PC-3 (cell line): ENCODE data around the gene VTN. TPM values are rescaled to one million over a fixed set of nuclear protein-coding genes. Genes with fewer than 3 reads are reported as not detected.

Source experiments
- ATAC-seq: fragments of 200-7000 bp; cut with Tn5 transposase; 2 replicates; pipeline ENCODE4 v1.9.1; 2020; ENCODE audit warnings: mild to moderate bottlenecking, moderate library complexity
- BruUV-seq: library from RNA; stranded (reverse); fragments of 400-500 nt; replicated peaks from 2 replicates; lab custom pipeline; 2021; lab: Mats Ljungman, UMichigan
- CTCF ChIA-PET: fragments of 300-600 bp; sonication (Branson Sonifier 250); formaldehyde crosslinking; loops from one replicate; lab custom pipeline; 2022; ENCODE audit warnings: antibody characterized with exemption; lab: Charles Lee
- POLR2A ChIA-PET: fragments of 300-600 bp; sonication (Branson Sonifier 250); formaldehyde crosslinking; loops from one replicate; lab custom pipeline; 2022; ENCODE audit warnings: antibody characterized with exemption; ENCODE audit not compliant: unreplicated experiment; lab: Charles Lee
- DNase-seq: peaks from one replicate; pipeline ENCODE4 v3.0.0-alpha.2; 2015
- H2AFZ ChIP-seq: fragments of 300-600 bp; sonication (generic); 2 replicates; pipeline ENCODE4 v1.6.0; 2016; ENCODE audit warnings: antibody characterized with exemption, low read length
- H3F3A ChIP-seq: fragments of 300-600 bp; sonication (generic); one replicate; pipeline ENCODE4 v1.6.0; 2017; ENCODE audit warnings: antibody characterized with exemption, low read length, control low read depth, mild to moderate bottlenecking; ENCODE audit not compliant: unreplicated experiment
- H3K27ac ChIP-seq: fragments of 300-600 bp; sonication (generic); 2 replicates; pipeline ENCODE4 v1.5.1; 2016; ENCODE audit warnings: mild to moderate bottlenecking, low read length
- H3K27me3 ChIP-seq: fragments of 300-600 bp; sonication (generic); 2 replicates; pipeline ENCODE4 v1.6.1; 2016; ENCODE audit warnings: low read length, mixed read lengths
- H3K36me3 ChIP-seq: fragments of 300-600 bp; sonication (generic); 2 replicates; pipeline ENCODE4 v1.6.1; 2016; ENCODE audit warnings: low read depth, mixed run types, low read length, mixed read lengths
- H3K4me1 ChIP-seq: fragments of 300-600 bp; sonication (generic); 2 replicates; pipeline ENCODE4 v1.5.1; 2016; ENCODE audit warnings: low read length; ENCODE audit not compliant: insufficient read depth
- H3K4me2 ChIP-seq: fragments of 300-600 bp; sonication (generic); 2 replicates; pipeline ENCODE4 v1.6.0; 2016; ENCODE audit warnings: low read length
- H3K4me3 ChIP-seq: fragments of 300-600 bp; sonication (generic); 2 replicates; pipeline ENCODE4 v1.5.1; 2016; ENCODE audit warnings: mild to moderate bottlenecking, low read length, mixed read lengths
- H3K79me2 ChIP-seq: fragments of 300-600 bp; sonication (generic); 2 replicates; pipeline ENCODE4 v1.6.1; 2017; ENCODE audit warnings: low read length, mixed read lengths
- H3K9ac ChIP-seq: fragments of 300-600 bp; sonication (generic); 2 replicates; pipeline ENCODE4 v1.6.0; 2016; ENCODE audit warnings: mild to moderate bottlenecking, low read length
- H3K9me2 ChIP-seq: fragments of 300-600 bp; sonication (generic); replicated peaks from 2 replicates; pipeline ENCODE4 v1.6.1; 2016; ENCODE audit warnings: mixed run types, low read length, mixed read lengths
- H3K9me3 ChIP-seq: fragments of 300-600 bp; sonication (generic); 2 replicates; pipeline ENCODE4 v1.6.1; 2016; ENCODE audit warnings: low read length, mixed read lengths
- H4K20me1 ChIP-seq: fragments of 300-600 bp; sonication (generic); 2 replicates; pipeline ENCODE4 v1.6.1; 2016; ENCODE audit warnings: low read length, mixed read lengths
- CTCF ChIP-seq: fragments of 300-600 bp; sonication (generic); conservative IDR thresholded peaks from 2 replicates; pipeline ENCODE4 v1.5.1; 2017; ENCODE audit warnings: antibody characterized with exemption, low read depth, mild to moderate bottlenecking, low read length
- EZH2 ChIP-seq: fragments of 300-600 bp; sonication (generic); IDR thresholded peaks from one replicate; pipeline ENCODE4 v1.6.1; 2017; ENCODE audit warnings: antibody characterized with exemption, mild to moderate bottlenecking, low read length; ENCODE audit not compliant: unreplicated experiment
- EZH2phosphoT487 ChIP-seq: fragments of 300-600 bp; sonication (generic); IDR thresholded peaks from 2 replicates; pipeline ENCODE4 v1.6.1; 2018; ENCODE audit warnings: mild to moderate bottlenecking, antibody characterized with exemption, low read length, borderline replicate concordance
- intact Hi-C: fragments of 100-400 bp; cut with micrococcal nuclease; formaldehyde crosslinking; loops from 2 replicates; pipeline ENCODE4 v1.9.0; 2023
- total RNA-seq: library from RNA; depleted of rRNA; stranded (reverse); fragments of >200 nt; gene quantifications from 2 replicates; pipeline ENCODE4 v1.2.3, GENCODE V29; 2014

The VTN gene
- total RNA-seq, 1 experiment from 2014 or later = not detected

GRCh38 chr17:28384281-28385036 is 14.4 kb upstream of the VTN start:
- ChIA-PET CTCF (no interaction called here), POLR2A (interaction anchor here (0.5 to 1.3 kb wide), 4 partner anchors 11 to 85 kb away, joined by 3 to 8 read pairs (median 4); partner anchors contain the start of genes IFT20, POLDIP2 and TNFAIP1)
- Histone ChIP-seq H3K79me2 (peaks cover 7% of the 10 kb centered on the region; the same call in 1 of the 2 replicates), H3K4me1 (peaks cover 22% of the 10 kb centered on the region), H3K27ac (peak overlapping the region; percentile 35), H3K9me3 (no peaks in the 10 kb centered on the region), H2AFZ (peak overlapping the region; percentile 90), H3K4me3 (peak overlapping the region; percentile 81), H3K9me2 (no peaks in the 10 kb centered on the region), H3K4me2 (peak overlapping the region; percentile 98), H4K20me1 (no peaks in the 10 kb centered on the region), H3K9ac (peak overlapping the region; percentile 61), H3K36me3 (no peaks in the 10 kb centered on the region), H3F3A (no peaks in the 10 kb centered on the region), H3K27me3 (no peaks in the 10 kb centered on the region)
- intact Hi-C loops = no loop called here
- TF ChIP-seq EZH2 (no peak), CTCF (no peak), EZH2phosphoT487 (no peak)
- no TSS peak for BruUV-seq
- ATAC-seq = peak; percentile 90
- peak; percentile 66 for DNase-seq

- Histone ChIP-seq H3K4me1 (peaks cover 22% of the 10 kb centered on the region), H3K9me2 (no peaks in the 10 kb centered on the region), H3K9ac (no peak overlapping the region), H3K9me3 (no peaks in the 10 kb centered on the region), H4K20me1 (no peaks in the 10 kb centered on the region), H3K4me3 (no peak overlapping the region), H2AFZ (no peak overlapping the region), H3K27me3 (no peaks in the 10 kb centered on the region), H3K4me2 (no peak overlapping the region), H3K36me3 (no peaks in the 10 kb centered on the region), H3K27ac (no peak overlapping the region), H3K79me2 (peaks cover 7% of the 10 kb centered on the region; the same call in 1 of the 2 replicates), H3F3A (no peaks in the 10 kb centered on the region)
- intact Hi-C loops = no loop called here
- TF ChIP-seq CTCF (no peak), EZH2 (no peak), EZH2phosphoT487 (no peak)
- ChIA-PET CTCF (no interaction called here), POLR2A (no interaction called here)
- BruUV-seq = no TSS peak
- ATAC-seq = no peak
- no peak for DNase-seq
These were observed 11.2 kb upstream of the VTN start for GRCh38 chr17:28381141-28381825.
